Adipose tissue (tissue), 3 donors: Measurements from ENCODE around the gene DNAJC17. TPM values are rescaled to one million over a fixed set of nuclear protein-coding genes. Genes with fewer than 3 reads are reported as not detected.

Source experiments
- H3K27ac ChIP-seq: one replicate; pipeline ENCODE4 v1.5.1; 2013; ENCODE audit warnings: low read depth, low read length
- WGBS, 3 donors: extraction: QIAGEN DNeasy Blood & Tissue Kit; methylation state at CpG; one replicate each; pipeline ENCODE4 v1.1.7; 2013; 5-methylcytosine and 5-hydroxymethylcytosine counted together
- polyA plus RNA-seq, 3 donors: library from polyadenylated mRNA; stranded (reverse); fragments of 200-250 nt; gene quantifications; one replicate each; pipeline ENCODE4 v1.2.3, GENCODE V29; 2013
- donor health status: healthy with polysubstance abuse.
- donor health status: Bipolar disorder and iron deficiency.
- donor health status: healthy.

The DNAJC17 gene
- polyA plus RNA-seq, 3 donors = 22.4 to 41.5 (median 41.0) TPM

DNA sequence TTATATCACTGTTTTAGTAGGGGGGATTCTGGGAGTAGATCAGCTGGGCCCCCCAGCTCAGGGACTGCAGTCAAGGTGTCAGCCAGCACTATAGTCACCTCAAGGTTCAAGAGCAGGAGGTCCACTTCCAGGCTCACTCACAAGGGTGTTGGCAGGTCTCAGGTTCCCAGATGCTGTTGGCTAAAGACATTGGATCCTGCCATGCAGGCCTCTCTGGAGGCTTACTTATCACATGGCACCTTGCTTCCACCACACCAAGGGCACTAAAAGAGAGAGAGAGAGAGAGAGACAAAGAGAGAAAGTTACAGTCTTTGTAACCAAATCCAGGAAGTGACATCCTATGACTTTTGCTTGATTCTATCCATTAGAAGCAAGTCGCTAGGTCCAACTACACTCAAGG is 28.7 kb upstream of the DNAJC17 start:
- 91 to 100% (median 93%) methylated on average over 1 of the region's 1 CpG for WGBS, 3 donors
- no peak overlapping the region for H3K27ac ChIP-seq

DNA sequence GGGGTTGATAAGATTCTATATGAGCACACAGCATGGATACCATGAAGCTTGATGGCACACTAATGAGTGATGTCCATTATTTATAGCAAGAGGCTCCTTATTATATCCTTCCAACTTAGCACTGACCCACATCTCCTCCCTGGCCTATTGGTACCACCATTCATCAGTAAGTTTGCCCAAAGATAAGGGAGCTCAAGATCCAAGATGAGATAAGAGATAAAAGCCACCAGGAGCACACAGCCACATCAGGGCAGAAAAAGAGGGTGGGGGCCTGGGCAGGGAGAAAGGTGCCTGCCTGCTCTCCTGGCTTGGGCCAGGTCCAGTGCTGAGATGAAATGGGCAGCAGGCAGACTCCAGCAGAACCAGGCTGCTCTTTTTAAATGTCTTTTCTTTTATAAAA is 25.6 kb upstream of the DNAJC17 start:
- no peak overlapping the region for H3K27ac ChIP-seq

DNA sequence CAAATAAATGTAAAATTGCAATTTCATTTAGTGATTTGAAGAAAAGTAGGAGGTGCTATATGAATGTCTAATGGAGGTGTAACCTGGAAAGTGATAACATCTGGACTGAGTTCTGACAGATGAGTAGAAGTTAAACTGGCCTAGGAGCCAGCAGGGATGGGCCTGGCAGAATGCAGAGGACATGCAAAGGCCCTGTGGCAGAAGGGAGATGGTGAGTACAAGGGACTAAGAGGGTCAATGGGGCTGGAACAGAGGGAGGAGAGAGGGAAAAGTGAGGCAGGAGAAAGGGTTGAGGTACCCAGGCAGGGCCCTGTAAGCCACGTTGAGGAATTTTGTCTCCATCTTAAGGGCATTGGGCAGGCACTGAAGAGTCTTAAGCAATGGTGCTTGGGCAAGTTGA is 24.6 kb upstream of the DNAJC17 start:
- WGBS, 3 donors = 75 to 88% (median 82%) methylated on average over 1 of the region's 1 CpG
- H3K27ac ChIP-seq = no peak overlapping the region

DNA sequence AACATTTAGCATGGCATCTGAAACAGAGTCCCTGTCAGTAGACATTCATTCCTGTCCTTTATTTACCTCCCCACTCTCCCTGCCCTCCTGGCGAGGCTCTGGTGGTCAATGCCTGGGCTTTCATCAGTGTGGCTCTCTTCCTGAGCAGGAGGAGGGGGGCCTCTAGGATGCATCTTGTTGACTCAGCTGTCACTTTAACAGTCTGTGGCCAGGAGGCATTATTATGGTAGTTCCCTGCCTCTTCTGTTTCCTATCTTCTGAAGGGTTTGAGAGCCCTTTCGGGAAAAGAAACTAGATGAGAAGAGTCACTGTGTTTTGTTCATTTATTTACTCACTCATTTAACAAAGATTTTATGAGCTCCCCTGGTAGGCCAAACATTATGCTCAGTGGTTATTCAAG is 23.6 kb upstream of the DNAJC17 start:
- WGBS, 3 donors = 77 to 85% (median 79%) methylated on average over 2 of the region's 2 CpGs
- H3K27ac ChIP-seq = no peak overlapping the region

DNA sequence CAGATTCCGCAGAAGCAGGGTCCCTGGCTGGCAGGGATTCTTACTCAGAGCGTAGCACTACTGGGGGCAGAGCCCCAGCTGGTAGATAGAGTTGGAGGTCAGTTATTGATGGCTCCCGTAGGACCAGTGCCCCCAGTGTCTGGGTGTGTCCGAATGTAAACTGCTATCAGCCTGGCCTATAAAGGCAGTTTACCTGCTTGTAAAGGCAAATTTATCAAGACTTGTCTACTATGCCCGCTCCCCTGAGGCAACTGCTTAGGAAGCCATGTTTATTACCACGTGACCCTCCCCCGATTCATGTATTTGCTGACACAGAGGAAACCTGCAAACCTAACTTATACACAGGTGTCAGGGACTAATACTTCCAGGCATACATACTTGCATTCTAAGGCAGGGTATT is 21.8 kb upstream of the DNAJC17 start:
- 78 to 84% (median 82%) methylated on average over 7 of the region's 7 CpGs for WGBS, 3 donors
- H3K27ac ChIP-seq = no peak overlapping the region

DNA sequence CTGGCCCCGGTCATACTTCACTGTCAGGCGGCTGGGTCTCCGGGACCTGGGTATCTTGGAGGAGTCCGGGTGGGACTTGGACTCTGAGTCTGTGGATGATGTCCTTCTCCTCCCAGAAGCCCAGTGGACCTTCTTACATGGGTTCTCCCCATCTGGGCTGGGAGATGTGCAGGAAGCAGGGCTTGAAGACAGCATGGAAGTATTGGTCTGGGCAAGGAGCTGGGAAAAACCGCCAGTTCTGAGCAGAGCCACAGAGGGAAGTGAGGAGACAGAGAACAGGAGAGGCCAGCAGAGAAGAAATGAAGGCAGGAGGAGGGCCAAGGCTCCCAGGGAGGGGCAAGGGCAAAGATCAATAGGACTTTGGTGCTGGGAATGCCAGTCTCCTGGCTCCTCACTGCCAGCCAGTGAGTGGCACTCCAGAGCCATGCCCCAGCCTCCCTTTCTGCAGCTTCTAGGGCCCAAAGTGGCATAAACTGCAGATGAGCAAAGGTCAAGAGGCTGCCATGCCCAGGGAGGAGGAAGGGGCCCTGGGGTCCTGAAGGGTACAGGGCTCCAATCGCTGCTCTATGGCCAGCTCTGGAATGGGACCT is 21.3 kb upstream of the DNAJC17 start, which contains the start of gene PPP1R14D:
Gene PPP1R14D (minus strand): TSS at position 262 of the 590 bp plus-strand sequence. CDS start 67 bp downstream, at position 195.
- H3K27ac ChIP-seq = no peak within 1 kb of the TSS
- 88 to 91% (median 90%) methylated on average over 6 of the region's 6 CpGs for WGBS, 3 donors

DNA sequence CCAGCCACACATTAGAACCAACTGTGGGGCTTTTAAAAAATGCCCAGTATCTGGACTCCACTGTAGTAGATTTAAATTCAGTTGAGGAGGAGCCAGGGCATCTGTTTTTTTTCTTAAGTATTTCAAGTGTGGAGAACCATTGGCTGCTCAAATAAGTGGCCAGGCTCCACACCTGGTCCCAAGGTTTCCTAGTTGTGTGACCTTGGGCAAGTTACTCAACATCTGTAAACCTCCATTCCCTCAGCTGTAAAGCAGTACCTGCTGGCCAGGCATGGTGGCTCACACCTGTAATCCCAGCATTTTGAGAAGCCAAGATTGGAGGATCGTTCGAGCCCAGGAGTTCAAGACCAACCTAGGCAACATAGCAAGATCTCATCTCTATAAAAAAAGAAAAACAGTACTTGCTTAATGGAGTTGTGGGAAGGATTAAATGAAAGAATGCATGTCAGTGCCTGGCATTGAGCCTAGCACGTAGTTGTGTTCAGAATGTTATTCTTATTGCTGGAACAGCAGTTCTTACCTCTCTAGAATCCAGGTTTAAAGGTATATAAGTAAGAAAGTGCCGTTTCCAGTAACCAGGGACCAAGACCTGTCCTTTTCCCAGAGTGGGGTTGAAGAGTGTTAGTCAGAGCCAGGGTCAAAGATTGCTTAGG is 19.3 kb upstream of the DNAJC17 start:
- H3K27ac ChIP-seq = no peak overlapping the region
- WGBS, 3 donors = 84 to 89% (median 89%) methylated on average over 4 of the region's 4 CpGs

DNA sequence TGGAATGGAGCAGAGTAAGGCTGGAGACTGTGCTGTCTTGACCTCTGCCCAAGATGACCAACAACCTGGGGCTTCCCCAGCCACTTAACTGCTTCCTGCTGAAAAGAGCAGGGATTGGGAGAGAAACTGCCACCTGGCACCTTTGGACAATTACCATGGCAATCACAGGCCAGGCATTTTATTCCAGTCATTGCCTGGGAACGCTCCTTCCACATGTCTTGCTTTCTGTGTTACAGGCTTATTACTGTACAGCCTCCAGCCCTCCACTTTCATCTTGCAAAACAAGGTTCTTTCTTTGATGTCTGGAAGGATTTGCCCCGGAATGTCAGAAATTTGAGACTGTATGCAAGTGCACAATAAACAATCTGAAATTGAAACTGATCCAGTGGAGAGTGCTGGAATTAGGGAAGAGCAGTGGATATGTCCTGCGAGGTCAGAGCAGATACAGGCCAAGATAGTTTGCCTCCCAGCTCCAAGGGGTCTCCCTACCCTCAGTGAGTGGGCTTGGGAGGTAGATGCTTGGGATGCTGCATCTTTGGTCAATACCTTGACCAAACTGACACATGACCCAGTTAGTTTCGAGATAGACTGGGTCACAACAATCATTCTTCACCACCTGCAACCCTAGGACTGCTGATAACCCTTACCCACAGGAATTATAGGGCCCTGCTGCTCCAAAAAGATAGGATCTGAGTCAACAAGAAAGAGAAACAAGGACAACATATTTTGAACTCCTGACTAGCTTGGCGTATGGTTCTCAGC is 18.6 kb upstream of the DNAJC17 start:
- WGBS, 3 donors = 62 to 69% (median 65%) methylated on average over 5 of the region's 5 CpGs
- no peak overlapping the region for H3K27ac ChIP-seq

DNA sequence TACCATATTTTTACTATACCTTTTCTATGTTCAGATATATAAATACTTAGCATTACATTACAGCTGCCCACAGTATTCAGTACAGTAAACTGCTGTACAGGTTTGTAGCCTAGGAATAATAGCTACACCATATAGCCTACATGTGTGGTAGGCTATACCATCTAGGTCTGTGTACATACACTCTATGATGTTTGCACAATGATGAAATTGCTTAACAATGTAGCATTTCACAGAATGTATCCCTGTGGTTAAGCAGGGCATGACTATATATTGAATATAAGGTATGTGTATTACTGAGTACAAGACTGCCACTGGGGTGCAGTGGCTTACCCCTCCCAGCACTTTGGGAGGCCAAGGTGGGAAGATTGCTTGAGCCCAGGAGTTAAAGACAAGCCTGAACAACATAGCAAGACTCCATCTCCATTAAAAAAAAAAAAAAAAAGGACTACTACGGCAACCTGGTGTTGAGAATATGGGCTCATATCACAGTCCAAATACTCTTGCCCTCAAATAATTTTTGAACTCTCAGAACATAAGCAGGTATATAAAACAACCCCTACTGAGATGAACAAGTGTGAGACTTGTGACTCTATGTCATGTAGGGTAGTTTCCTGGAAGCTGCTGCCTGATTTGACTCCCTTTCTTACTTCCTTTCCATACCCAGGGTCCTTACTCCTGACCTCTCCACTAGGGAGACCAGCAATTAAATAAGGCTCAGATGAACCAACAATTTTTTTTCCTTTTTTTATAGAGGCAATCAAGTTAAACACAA is 16.5 kb upstream of the DNAJC17 start:
- WGBS, 3 donors = 86 to 92% (median 88%) methylated on average over 1 of the region's 1 CpG
- H3K27ac ChIP-seq = no peak overlapping the region

DNA sequence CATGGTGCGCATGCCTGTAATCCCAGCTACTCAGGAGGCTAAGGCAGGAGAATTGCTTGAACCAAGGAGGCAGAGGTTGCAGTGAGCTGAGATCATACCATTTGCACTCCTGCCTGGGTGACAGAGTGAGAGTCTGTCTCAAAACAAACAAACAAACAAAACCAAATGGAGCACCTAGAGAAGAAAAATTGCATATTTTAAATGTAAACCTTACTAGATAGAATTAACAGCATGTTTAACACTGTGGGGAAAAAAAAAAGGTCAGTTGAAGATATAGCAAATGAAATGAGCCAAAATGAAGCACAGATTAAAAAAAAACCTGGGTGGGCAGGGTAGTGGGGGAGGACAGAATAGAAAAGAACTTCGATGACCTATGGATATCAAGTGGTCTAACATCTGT is 13.9 kb upstream of the DNAJC17 start:
- no peak overlapping the region for H3K27ac ChIP-seq
- 88 to 92% (median 91%) methylated on average over 2 of the region's 2 CpGs for whole genome bisulfite sequencing, 3 donors

DNA sequence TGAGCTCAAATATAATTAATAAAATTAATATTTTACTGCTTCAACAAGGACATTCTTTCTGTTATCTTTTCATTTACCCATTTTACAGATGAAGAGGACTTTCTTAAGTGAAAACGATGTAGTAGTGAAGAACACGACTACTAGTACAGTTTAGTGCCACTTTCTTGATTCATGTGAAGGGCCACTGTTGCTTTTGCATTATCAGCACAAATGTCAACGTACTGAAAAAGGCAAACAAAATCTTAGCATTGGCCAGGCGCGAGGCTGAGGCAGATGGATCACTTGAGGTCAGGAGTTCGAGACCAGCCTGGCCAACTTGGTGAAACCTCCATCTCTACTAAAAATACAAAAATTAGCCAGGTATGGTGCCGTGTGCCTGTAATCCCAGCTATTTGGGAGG is 11.8 kb upstream of the DNAJC17 start:
- WGBS, 3 donors = 58 to 79% (median 77%) methylated on average over 7 of the region's 7 CpGs

DNA sequence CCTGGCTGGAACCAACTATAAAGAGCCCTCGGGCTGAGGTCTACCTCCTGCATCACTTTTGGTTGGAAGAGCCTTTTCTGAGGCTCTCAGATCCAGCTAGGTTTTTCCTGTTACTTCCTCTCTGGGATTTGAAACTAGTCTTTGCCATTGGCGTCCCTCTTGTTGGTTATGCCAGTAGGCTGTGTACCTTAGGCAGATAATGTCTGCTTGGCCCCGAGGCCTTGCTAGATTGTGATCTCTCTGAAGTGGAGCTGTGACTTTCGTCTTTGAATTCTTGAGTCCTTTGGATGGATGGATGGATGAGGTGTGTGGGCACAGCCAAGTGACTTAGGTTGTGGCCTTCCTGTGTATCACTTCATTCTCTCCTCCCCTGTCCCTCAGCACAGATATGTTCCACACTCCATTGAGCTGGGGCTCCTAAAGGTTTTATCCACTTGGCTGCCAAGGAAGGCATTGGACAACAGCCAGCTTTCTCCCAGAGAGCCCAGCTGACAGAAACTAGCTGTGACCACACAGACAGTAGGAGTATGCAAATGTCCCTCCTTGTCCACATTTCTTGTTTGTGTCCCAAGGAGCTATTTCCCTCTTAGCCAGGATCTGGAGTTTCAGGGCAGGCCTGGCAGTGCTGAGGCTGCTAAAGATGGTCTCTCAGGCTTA is 7.9 kb upstream of the DNAJC17 start:
- WGBS, 3 donors = 64 to 93% (median 90%) methylated on average over 4 of the region's 4 CpGs
- H3K27ac ChIP-seq = no peak overlapping the region

More for the DNA sequence above, 11.8 kb upstream of the DNAJC17 start:
- H3K27ac ChIP-seq = no peak overlapping the region

DNA sequence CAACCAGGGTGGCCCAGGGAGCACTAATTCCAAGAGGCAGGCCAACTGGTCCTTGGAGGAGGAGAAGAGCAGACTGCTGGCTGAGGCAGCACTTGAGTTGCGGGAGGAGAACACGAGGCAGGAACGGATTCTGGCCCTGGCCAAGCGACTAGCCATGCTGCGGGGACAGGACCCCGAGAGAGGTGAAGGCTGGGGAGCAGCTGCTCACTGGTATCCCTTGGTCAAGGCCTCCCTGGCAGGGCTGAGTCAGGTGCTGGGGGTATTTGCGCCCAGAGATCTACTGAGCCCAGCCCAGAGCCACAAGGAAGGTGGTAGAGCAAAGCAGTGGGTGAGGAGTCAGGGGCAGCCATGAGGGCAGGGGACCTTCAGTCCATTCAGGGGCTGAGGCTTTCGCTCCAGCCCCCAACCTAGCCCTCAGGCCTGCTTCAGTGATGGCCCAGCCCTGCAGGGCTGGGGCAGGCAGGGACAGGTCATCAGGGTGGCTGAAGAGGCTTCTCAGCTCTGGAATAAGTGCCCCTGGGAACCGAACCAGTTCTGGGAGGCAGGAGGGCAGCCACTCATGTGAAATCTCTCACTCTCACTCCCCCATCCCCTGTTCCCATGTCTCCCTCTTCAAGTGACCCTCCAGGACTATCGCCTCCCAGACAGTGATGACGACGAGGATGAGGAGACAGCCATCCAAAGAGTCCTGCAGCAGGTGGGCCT is 5.6 kb upstream of the DNAJC17 start:
- H3K27ac ChIP-seq = no peak overlapping the region
- WGBS, 3 donors = 91 to 93% (median 93%) methylated on average over 12 of the region's 12 CpGs

DNA sequence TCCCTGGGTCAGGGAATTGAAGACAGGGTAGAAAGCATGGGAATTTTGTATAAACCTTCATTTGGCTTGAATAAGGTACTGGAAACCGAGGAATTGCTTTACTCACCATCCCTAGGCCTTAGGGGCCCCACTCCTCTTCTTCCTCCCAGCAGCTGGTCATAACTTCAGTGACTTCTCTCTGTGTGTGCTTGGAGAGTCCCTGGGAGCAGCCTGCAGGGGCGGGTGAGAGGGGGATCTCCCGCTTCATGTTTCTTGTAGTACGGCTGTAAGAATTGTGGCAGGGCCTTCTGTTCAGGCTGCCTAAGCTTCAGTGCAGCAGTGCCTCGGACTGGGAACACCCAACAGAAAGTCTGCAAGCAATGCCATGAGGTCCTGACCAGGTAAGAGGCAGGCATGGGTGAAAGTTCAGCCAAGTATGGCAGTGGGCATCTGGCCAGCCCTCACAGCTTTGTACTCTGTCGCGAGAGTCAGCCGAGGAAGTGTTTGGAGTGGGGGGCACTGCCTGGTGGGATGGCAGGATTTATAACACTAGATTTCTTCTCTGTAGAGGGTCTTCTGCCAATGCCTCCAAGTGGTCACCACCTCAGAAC is 1.7 kb upstream of the DNAJC17 start:
- no peak overlapping the region for H3K27ac ChIP-seq
- 75 to 79% (median 78%) methylated on average over 8 of the region's 8 CpGs for WGBS, 3 donors

DNA sequence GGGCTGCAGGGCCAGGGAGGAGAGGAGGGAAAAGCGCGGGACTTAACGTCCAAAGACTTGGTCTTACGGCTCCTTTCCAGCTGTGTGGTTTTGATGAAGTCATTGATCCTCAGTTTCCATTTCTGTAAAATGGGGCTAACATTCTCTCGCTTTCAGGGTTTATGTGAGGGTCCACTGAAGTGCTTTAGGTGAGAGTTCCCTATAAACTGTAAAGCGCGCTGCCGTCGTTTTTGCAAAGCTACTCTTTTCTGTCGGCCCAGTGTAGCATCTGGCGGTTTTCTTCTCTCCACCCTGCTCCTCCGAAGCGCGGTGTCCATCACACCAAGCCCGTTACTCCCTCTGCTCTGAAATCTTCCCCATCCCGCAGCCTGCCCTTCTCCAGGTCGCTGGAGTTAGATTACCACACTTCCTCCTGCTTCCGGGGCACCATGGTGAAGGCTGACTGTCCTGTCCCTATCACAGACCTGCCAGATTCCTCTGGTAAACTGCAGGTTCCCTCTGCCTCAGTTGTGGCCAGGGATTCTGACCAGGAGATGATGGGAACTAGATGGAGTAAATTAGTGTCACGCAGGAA is 702 bp upstream of the DNAJC17 start:
- H3K27ac ChIP-seq = no peak overlapping the region
- 11 to 49% (median 28%) methylated on average over 19 of the region's 19 CpGs for WGBS, 3 donors

DNA sequence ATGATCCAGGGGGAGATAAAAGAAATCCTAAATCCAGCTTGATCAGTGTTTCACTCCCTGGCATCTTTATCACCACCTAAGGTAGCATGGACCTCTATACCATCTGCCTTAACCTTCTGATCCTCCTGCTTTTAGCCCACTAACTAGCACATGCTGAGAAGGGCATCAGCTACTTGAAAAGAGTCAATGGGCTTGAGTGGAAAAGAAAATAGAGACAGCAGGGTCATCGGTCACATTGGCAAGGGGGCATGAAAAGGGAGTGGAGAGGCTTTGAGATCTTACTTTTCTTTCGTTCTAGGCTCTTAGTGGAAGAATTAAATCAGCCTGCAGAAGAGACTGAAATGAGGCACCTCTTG is 623 bp downstream of the DNAJC17 start:
- WGBS, 3 donors = 0 to 4% (median 3%) methylated on average over 2 of the region's 2 CpGs
- H3K27ac ChIP-seq = no peak overlapping the region

DNA sequence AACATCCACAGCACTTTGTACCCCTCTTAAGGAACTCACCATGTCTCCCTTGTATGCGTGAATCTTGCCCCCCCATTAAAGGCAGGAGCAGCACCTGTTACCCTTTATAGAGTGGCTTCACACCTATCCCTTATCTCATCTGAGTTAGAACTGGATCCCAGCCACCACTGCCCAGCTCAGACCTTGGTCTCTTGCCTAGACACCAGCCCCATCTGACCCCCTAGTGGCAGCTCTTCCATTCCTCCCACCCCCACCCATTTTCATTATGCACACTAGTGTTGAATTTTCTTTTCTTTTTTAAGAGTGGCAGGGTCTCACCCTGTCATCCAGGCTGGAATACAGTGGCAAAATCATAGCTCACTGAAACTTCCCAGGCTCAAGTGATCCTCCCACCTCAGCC is 3.6 kb downstream of the DNAJC17 start:
- 38 to 100% (median 89%) methylated on average over 1 of the region's 1 CpG for WGBS, 3 donors

More for the DNA sequence above, 3.6 kb downstream of the DNAJC17 start:
- H3K27ac ChIP-seq = no peak overlapping the region
